OCI-LY7 (cell line): ENCODE results near the gene IFI44L. TPM values are rescaled to one million over a fixed set of nuclear protein-coding genes. Genes with fewer than 3 reads are reported as not detected.

Experiments
- BruUV-seq: library from RNA; stranded (reverse); fragments of 400-500 nt; replicated peaks from 2 replicates; lab custom pipeline; 2021; lab: Mats Ljungman, UMichigan
- CTCF ChIA-PET: fragments of 300-600 bp; sonication (Branson Sonifier 250); formaldehyde crosslinking; loops from one replicate; lab custom pipeline; 2022; ENCODE audit warnings: antibody characterized with exemption; ENCODE audit not compliant: unreplicated experiment; lab: Charles Lee
- POLR2A ChIA-PET: fragments of 300-600 bp; sonication (Branson Sonifier 250); formaldehyde crosslinking; loops from one replicate; lab custom pipeline; 2022; ENCODE audit warnings: antibody characterized with exemption; lab: Charles Lee
- DNase-seq: peaks from one replicate; pipeline ENCODE4 v3.0.0-alpha.2; 2015; ENCODE audit warnings: low spot score
- H2AFZ ChIP-seq: fragments of 200-600 bp; sonication (generic), shearing (Covaris generic); 2 replicates; pipeline ENCODE4 v1.6.1; 2014; ENCODE audit warnings: mild to moderate bottlenecking, antibody characterized with exemption, low read length, moderate library complexity
- H3K27ac ChIP-seq: fragments of 200-600 bp; sonication (generic); 2 replicates; pipeline ENCODE4 v1.5.1; 2014; ENCODE audit warnings: mixed run types, low read depth, mild to moderate bottlenecking, moderate library complexity, low read length, inconsistent platforms; ENCODE audit not compliant: poor library complexity, severe bottlenecking
- H3K36me3 ChIP-seq: fragments of 200-600 bp; sonication (generic); 2 replicates; pipeline ENCODE4 v1.6.1; 2014; ENCODE audit warnings: mild to moderate bottlenecking, antibody characterized with exemption, low read length, moderate library complexity, mixed read lengths; ENCODE audit not compliant: insufficient read depth
- H3K4me1 ChIP-seq: fragments of 200-600 bp; sonication (generic); 2 replicates; pipeline ENCODE4 v1.5.1; 2014; ENCODE audit warnings: mild to moderate bottlenecking, low read length; ENCODE audit not compliant: insufficient read depth, poor library complexity, severe bottlenecking
- H3K4me2 ChIP-seq: fragments of 200-600 bp; sonication (generic); 2 replicates; pipeline ENCODE4 v1.6.1; 2014; ENCODE audit warnings: mild to moderate bottlenecking, low read length
- H3K4me3 ChIP-seq: fragments of 200-600 bp; sonication (generic); 2 replicates; pipeline ENCODE4 v1.5.1; 2014; ENCODE audit warnings: mild to moderate bottlenecking, low read depth, low read length; ENCODE audit not compliant: poor library complexity, severe bottlenecking
- H3K79me2 ChIP-seq: fragments of 200-600 bp; sonication (generic); 2 replicates; pipeline ENCODE4 v1.6.1; 2016; ENCODE audit warnings: low read depth, mild to moderate bottlenecking, low read length, moderate library complexity, mixed read lengths; ENCODE audit not compliant: insufficient read depth
- H3K9me2 ChIP-seq: fragments of 200-600 bp; sonication (generic); 2 replicates; pipeline ENCODE4 v1.6.1; 2016; ENCODE audit warnings: mild to moderate bottlenecking, low read length, mixed read lengths; ENCODE audit not compliant: insufficient read depth
- H3K9me3 ChIP-seq: fragments of 200-600 bp; sonication (generic); 2 replicates; pipeline ENCODE4 v1.6.1; 2014; ENCODE audit warnings: mild to moderate bottlenecking, mixed run types, low read length, mixed read lengths
- H4K20me1 ChIP-seq: fragments of 200-600 bp; sonication (generic); 2 replicates; pipeline ENCODE4 v1.6.1; 2014; ENCODE audit warnings: mild to moderate bottlenecking, antibody characterized with exemption, low read length, moderate library complexity, mixed read lengths; ENCODE audit not compliant: insufficient read depth
- CTCF ChIP-seq: fragments of 200-600 bp; sonication (generic); conservative IDR thresholded peaks from 2 replicates; pipeline ENCODE4 v1.5.1; 2014; ENCODE audit warnings: mild to moderate bottlenecking, antibody characterized with exemption, low read length, moderate library complexity, mixed read lengths
- EZH2phosphoT487 ChIP-seq: fragments of 200-600 bp; sonication (generic); IDR thresholded peaks from 2 replicates; pipeline ENCODE4 v1.6.1; 2018; ENCODE audit warnings: low read depth, borderline replicate concordance, mild to moderate bottlenecking, mixed run types, antibody characterized with exemption, low read length, moderate library complexity, mixed read lengths
- intact Hi-C: fragments of 100-400 bp; cut with micrococcal nuclease; formaldehyde crosslinking; loops from one replicate; pipeline ENCODE4 v1.10.0; 2022; ENCODE audit not compliant: unreplicated experiment
- total RNA-seq, 2 experiments: library from RNA; depleted of rRNA in 1 of 2; stranded (reverse); fragments of >200 nt in 1 of 2; shearing (Covaris generic) in 1 of 2; gene quantifications; 2 replicates each; pipeline ENCODE4 v1.2.3, GENCODE V29; 2014 to 2022

IFI44L gene
- total RNA-seq, 2 experiments from 2014 or later = not detected

DNA sequence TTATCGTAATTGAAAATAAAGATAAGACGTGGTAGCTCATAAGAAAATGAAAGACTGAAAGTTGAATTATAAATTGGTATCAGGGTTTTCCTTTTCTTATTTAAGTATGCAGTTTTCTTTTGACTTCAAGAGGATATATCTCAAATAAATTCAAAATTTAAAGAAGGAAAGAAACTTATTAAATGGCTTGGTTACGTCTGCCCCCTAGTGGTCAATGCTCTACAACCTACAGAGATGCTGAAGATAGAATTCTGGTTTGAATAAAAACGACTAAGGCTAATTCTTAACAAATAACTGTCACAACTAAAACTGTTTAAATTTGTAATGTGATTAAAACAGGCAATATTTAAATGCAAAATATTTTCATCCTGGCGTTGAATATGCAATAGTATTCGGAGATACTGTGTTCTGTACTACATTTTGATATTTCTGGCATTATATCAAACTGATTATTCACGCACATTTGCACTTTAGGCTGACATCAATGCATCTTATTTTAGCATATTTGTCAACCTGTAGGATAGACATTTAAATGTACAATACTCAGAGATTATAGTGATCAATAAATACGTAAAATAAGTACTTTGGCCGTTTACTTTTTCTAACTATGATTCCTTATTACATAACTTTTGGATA, 56.2 kb downstream of the IFI44L start:
- no TSS peak for BruUV-seq
- ChIA-PET POLR2A (no interaction called here), CTCF (no interaction called here)
- intact Hi-C loops = loop anchor here (2.0 kb wide), 1 partner anchor 60 kb away; no protein-coding TSS in a partner anchor
- peak; percentile 61 for DNase-seq
- no peak overlapping the region for H3K4me3 ChIP-seq
- H4K20me1 ChIP-seq = no peaks in the 10 kb centered on the region
- peak; percentile 97 for TF ChIP-seq CTCF
- TF ChIP-seq EZH2phosphoT487 = no peak
- H3K4me2 ChIP-seq = no peak overlapping the region
- H3K36me3 ChIP-seq = no peaks in the 10 kb centered on the region
- no peak overlapping the region for H2AFZ ChIP-seq
- no peaks in the 10 kb centered on the region for H3K9me2 ChIP-seq
- H3K9me3 ChIP-seq = no peaks in the 10 kb centered on the region
- H3K4me1 ChIP-seq = no peaks in the 10 kb centered on the region
- H3K79me2 ChIP-seq = no peaks in the 10 kb centered on the region
- H3K27ac ChIP-seq = no peak overlapping the region

DNA sequence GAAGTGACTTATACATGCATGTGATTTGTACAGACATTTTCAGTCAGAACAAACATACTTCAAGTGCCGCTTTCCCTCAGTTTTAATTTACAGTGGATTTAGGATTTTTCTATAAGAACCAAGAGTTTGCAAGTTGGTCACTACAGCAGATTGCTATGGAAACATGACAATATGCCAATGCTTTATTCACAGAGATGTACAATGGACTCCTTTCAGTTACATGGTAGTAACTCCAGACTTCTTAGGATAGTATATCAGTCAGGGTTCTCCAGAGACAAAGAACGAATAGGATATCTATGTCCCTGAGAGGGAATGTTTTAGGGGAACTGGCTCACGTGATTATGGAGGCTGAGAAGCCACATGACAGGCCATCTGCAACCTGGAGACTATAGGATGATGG, 56.7 kb downstream of the IFI44L start:
- no TSS peak for BruUV-seq
- H3K27ac ChIP-seq = no peak overlapping the region
- DNase-seq = no peak
- no peaks in the 10 kb centered on the region for H3K9me2 ChIP-seq
- H3K4me2 ChIP-seq = no peak overlapping the region
- POLR2A ChIA-PET = no interaction called here
- no peaks in the 10 kb centered on the region for H3K9me3 ChIP-seq
- CTCF ChIA-PET = no interaction called here
- H3K4me1 ChIP-seq = no peaks in the 10 kb centered on the region
- H3K4me3 ChIP-seq = no peak overlapping the region
- H2AFZ ChIP-seq = no peak overlapping the region
- no peaks in the 10 kb centered on the region for H4K20me1 ChIP-seq
- H3K36me3 ChIP-seq = no peaks in the 10 kb centered on the region
- H3K79me2 ChIP-seq = no peaks in the 10 kb centered on the region
- TF ChIP-seq EZH2phosphoT487 = no peak
- no peak for TF ChIP-seq CTCF
- intact Hi-C loops = loop anchor here (2.0 kb wide), 1 partner anchor 60 kb away; no protein-coding TSS in a partner anchor

GRCh38 chr1:78677788-78678187, 57.5 kb downstream of the IFI44L start:
- no peak for DNase-seq
- Histone ChIP-seq H3K9me2 (no peaks in the 10 kb centered on the region), H3K4me2 (no peak overlapping the region), H3K4me1 (no peaks in the 10 kb centered on the region), H3K36me3 (no peaks in the 10 kb centered on the region), H3K27ac (no peak overlapping the region), H2AFZ (no peak overlapping the region), H3K9me3 (no peaks in the 10 kb centered on the region), H4K20me1 (no peaks in the 10 kb centered on the region), H3K4me3 (no peak overlapping the region), H3K79me2 (no peaks in the 10 kb centered on the region)
- ChIA-PET CTCF (no interaction called here), POLR2A (no interaction called here)
- BruUV-seq = no TSS peak
- no peak for TF ChIP-seq EZH2phosphoT487
- no peak for TF ChIP-seq CTCF
- intact Hi-C loops = loop anchor here (2.0 kb wide), 1 partner anchor 61 kb away; no protein-coding TSS in a partner anchor
